Natural killer cell (primary cell): ENCODE data around the gene NOTUM. TPM values are rescaled to one million over a fixed set of nuclear protein-coding genes. Genes with fewer than 3 reads are reported as not detected.
A peak's percentile ranks its signal among the peaks of the same experiment; 100 is the strongest.

Experiments
- ATAC-seq, 3 donors: fragments of 150-1000 bp in 2 of 3; fragments of 200-7000 bp in 1 of 3; cut with Tn5 transposase; 1 replicate in 1 of 3; 2 replicates in 2 of 3; pipeline ENCODE4 v1.10.0; 2021; ENCODE audit warnings: mild to moderate bottlenecking in 2 of 3, moderate library complexity in 2 of 3
- DNase-seq, 2 donors: peaks; one replicate each; pipeline versions ENCODE4 v3.0.0 to v3.0.0-alpha.2; 2013 to 2021; ENCODE audit warnings: mixed read lengths in 1 of 2
- H3K27ac ChIP-seq: one replicate; pipeline ENCODE4 v1.5.1; 2013; ENCODE audit warnings: mild to moderate bottlenecking, low read length
- H3K27me3 ChIP-seq: one replicate; pipeline ENCODE4 v1.6.1; 2013; ENCODE audit warnings: low read length; ENCODE audit not compliant: control insufficient read depth, insufficient read depth
- H3K36me3 ChIP-seq: one replicate; pipeline ENCODE4 v1.6.1; 2013; ENCODE audit warnings: low read length; ENCODE audit not compliant: control insufficient read depth, insufficient read depth
- H3K4me1 ChIP-seq: one replicate; pipeline ENCODE4 v1.6.1; 2013; ENCODE audit warnings: low read length; ENCODE audit not compliant: control insufficient read depth, insufficient read depth
- H3K4me3 ChIP-seq: one replicate; pipeline ENCODE4 v1.5.1; 2013; ENCODE audit warnings: low read length
- H3K9me3 ChIP-seq: one replicate; pipeline ENCODE4 v1.6.1; 2013; ENCODE audit warnings: low read length; ENCODE audit not compliant: control insufficient read depth, insufficient read depth
- H3K27ac Mint-ChIP-seq, 2 donors: one replicate each; pipeline ENCODE4 v1.8.0; 2022; ENCODE audit warnings: mild to moderate bottlenecking in 2 of 2, mixed read lengths in 2 of 2, moderate library complexity in 1 of 2
- H3K27me3 Mint-ChIP-seq, 2 donors: one replicate each; pipeline ENCODE4 v1.8.0; 2022; ENCODE audit warnings: low read depth in 2 of 2, mixed read lengths in 2 of 2
- H3K36me3 Mint-ChIP-seq: one replicate; pipeline ENCODE4 v1.8.0; 2022; ENCODE audit warnings: mixed read lengths
- H3K4me1 Mint-ChIP-seq, 2 donors: one replicate each; pipeline ENCODE4 v1.8.0; 2022; ENCODE audit warnings: mixed read lengths in 2 of 2
- H3K4me3 Mint-ChIP-seq: one replicate; pipeline ENCODE4 v1.8.0; 2022; ENCODE audit warnings: mild to moderate bottlenecking, moderate library complexity, mixed read lengths
- H3K9me3 Mint-ChIP-seq, 2 donors: one replicate each; pipeline ENCODE4 v1.8.0; 2022; ENCODE audit warnings: mixed read lengths in 2 of 2
- WGBS: methylation state at CpG from one replicate; pipeline ENCODE4 v1.1.7; 2013; ENCODE audit warnings: missing lambda C conversion rate; ENCODE audit not compliant: insufficient coverage; 5-methylcytosine and 5-hydroxymethylcytosine counted together
- intact Hi-C: fragments of 100-400 bp; cut with micrococcal nuclease; formaldehyde crosslinking; loops from one replicate; pipeline ENCODE4 v1.14.2; 2022
- total RNA-seq, 4 donors: library from RNA; stranded (reverse); fragments of 120-200 nt in 1 of 4; gene quantifications; one replicate each; pipeline versions ENCODE4 v1.2.3 to v1.2.4, GENCODE V29; 2013 to 2022
- TF ChIP-seq, protein P1 (sequence below): fragments of 200-600 bp; IDR thresholded peaks from one replicate; pipeline ENCODE4 v1.8.0; 2022; ENCODE audit warnings: antibody characterized with exemption

The NOTUM gene
- total RNA-seq, 3 donors from 2014 or later (not counting 1 experiment from before 2014, with no cell fraction given) = not detected

DNA sequence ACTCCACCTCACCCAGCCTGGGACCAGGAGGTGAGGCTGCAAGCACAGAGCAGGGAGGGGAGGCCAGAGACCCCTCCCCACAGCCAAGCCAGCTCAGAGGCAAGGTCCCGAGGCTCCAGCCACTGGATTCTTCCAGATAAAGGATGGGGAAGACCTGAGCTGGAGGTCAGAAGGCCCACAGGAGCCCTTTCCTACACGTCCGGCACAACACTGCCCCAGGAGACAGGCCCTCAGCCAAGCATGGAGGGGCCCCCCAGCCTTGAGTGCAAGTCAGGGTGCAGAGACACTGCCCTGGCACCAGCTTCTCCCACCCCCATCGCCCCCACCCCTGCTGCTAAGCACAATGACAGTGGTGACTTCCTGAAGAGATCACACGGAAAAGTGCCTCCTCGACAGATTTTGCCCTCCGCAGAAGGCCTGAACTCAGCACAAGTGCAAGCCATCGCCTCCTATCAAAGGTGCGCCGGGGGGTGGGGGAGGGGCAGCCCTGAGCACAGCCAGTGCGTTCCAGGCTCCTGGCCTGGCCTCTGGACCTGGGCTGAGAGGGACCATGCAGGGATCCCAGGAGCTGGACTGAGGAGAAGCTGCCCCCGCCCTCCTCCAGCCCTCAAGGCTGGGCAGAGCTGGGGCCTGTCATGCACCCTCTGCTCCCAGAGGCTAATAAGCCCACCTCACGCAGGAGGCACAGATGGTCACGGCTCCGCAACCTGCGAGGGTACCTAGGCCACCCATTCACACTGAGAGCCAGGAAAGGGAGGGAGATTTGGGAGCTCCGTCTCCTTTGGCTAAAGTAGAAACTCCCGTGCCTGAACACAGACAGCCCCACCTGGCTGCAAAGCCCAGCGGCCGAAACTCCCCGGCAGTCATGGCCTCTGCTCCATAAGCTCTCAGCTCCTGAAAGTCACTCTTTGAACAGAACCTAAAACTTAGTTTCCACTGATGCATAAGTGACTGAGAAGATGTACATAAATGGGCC lies 36.1 kb downstream of the NOTUM start:
- DNase-seq = peak in 1 of 2 donors; percentile 54
- no peak overlapping the region for H3K4me3 ChIP-seq

DNA sequence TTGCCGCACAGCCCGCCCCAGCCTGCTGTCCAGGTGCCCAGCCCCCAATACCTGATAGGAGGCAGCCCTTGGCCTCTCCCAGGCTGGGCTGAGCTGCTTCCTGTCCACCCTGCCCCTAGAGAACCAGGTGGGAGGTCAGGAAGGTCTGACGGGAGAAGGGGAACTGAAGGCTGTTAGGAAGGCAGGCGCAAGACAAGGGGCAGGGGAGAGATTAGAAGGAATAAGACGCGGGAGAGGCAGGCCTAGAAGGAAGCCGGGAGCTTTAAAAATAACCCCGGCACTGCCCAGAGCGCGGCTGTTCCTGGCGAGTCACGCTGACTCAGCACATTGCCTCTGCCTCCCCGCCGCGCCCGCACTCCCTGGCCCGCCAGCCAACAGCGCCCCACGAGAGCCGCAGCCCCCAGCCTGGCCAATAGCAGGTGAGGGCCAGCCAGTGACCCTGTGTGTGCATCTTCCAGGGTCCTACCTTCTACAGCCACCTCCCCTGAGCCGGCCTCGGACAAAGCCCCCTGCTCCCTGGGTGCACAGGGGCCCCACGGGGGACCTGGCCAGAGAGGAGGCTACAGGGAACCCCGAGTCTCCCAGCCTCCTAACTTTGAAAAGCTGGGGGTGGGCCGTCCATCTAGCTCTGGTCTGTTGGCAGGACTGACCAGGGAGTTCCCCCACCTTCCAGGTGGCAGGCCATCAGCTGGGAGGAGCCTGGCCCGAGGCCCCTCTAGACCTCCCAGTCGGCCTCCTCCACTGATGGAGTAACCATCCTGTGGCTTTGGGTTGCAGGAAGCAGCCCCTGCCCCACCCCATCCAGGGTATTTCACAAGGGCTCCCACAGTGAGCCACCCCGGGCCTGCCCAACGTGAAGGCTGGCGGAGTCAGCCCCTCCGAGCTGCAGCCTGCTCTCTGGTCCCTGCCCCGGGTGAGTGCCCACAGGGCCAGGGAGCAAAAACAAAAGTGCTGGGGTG lies 37.4 kb downstream of the NOTUM start:
- Histone ChIP-seq H3K9me3 (no peaks in the 10 kb centered on the region), H3K4me1 (peaks cover 48% of the 10 kb centered on the region), H3K4me3 (no peak overlapping the region), H3K27me3 (peaks cover 5% of the 10 kb centered on the region), H3K36me3 (peaks cover 6% of the 10 kb centered on the region), H3K27ac (no peak overlapping the region)
- H3K36me3 Mint-ChIP-seq = no peaks in the 10 kb centered on the region
- intact Hi-C loops = no loop called here
- H3K27ac Mint-ChIP-seq = no peak overlapping the region
- WGBS = 32% methylated on average over 32 of the region's 32 CpGs
- peaks cover 5 to 24% of the 10 kb centered on the region in 2 donors for H3K4me1 Mint-ChIP-seq
- no peak overlapping the region for H3K4me3 Mint-ChIP-seq
- TF ChIP-seq, protein P1, sequence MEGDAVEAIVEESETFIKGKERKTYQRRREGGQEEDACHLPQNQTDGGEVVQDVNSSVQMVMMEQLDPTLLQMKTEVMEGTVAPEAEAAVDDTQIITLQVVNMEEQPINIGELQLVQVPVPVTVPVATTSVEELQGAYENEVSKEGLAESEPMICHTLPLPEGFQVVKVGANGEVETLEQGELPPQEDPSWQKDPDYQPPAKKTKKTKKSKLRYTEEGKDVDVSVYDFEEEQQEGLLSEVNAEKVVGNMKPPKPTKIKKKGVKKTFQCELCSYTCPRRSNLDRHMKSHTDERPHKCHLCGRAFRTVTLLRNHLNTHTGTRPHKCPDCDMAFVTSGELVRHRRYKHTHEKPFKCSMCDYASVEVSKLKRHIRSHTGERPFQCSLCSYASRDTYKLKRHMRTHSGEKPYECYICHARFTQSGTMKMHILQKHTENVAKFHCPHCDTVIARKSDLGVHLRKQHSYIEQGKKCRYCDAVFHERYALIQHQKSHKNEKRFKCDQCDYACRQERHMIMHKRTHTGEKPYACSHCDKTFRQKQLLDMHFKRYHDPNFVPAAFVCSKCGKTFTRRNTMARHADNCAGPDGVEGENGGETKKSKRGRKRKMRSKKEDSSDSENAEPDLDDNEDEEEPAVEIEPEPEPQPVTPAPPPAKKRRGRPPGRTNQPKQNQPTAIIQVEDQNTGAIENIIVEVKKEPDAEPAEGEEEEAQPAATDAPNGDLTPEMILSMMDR = no peak
- H3K27me3 Mint-ChIP-seq = peaks cover 0 to 3% of the 10 kb centered on the region in 2 donors
- DNase-seq (no peak), ATAC-seq (peak in 1 of 3 donors; percentile 18)
- H3K9me3 Mint-ChIP-seq = no peaks in the 10 kb centered on the region

More for the DNA sequence above, 36.1 kb downstream of the NOTUM start:
- H3K27me3 Mint-ChIP-seq = peaks cover 0 to 8% of the 10 kb centered on the region in 2 donors
- peaks cover 51% of the 10 kb centered on the region for H3K4me1 ChIP-seq
- no peak overlapping the region for H3K27ac Mint-ChIP-seq
- 73% methylated on average over 21 of the region's 21 CpGs for WGBS
- H3K4me3 Mint-ChIP-seq = peak overlapping the region; percentile 67
- no peak overlapping the region for H3K27ac ChIP-seq
- no peaks in the 10 kb centered on the region for H3K36me3 Mint-ChIP-seq
- no peaks in the 10 kb centered on the region for H3K9me3 Mint-ChIP-seq
- H3K27me3 ChIP-seq = peaks cover 13% of the 10 kb centered on the region
- no peaks in the 10 kb centered on the region for H3K9me3 ChIP-seq
- ATAC-seq = no peak
- peaks cover 5% of the 10 kb centered on the region for H3K36me3 ChIP-seq
- TF ChIP-seq, protein P1 = no peak
- intact Hi-C loops = no loop called here
- H3K4me1 Mint-ChIP-seq = peaks cover 5 to 24% of the 10 kb centered on the region in 2 donors

DNA sequence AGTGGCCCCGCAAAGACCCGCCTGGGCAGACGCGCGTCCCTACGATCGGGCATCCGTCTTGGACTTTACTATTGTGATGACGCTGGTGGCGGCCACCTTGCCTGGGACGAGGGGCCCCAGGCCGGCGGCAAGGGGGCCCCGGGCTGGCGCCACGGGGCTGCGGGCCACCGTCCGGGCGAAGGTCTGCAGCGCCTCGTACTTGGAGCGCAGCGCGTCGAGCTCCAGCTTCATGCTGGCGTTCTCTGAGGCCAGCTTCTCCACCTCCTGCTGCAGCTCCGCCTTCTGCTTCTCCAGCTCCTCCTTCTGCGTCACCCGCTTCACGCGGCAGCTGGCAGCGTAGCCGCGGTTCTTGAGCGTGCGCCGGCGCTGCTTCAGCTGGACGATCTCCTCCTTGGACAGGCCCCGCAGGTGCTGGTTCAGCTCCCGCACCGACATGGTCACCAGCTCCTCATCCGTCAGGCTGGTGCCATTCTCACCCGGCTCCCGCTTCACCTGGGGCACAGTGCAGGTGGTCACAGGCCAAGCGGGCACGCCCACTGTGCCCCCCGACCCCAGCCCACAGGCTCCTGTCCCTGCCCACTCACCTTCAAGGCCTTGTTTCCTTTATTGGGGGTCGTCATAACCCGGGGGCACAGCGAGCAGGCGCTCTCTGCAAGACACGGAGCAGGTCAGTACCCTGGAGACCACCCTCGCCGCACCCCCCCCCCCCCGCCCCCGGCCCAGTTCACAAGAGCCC lies 38.3 kb downstream of the NOTUM start:
- Histone ChIP-seq H3K4me3 (no peak overlapping the region), H3K9me3 (no peaks in the 10 kb centered on the region), H3K27me3 (no peaks in the 10 kb centered on the region), H3K27ac (no peak overlapping the region), H3K4me1 (peaks cover 47% of the 10 kb centered on the region), H3K36me3 (peaks cover 6% of the 10 kb centered on the region)
- Mint-ChIP-seq H3K4me1 (peaks cover 11 to 30% of the 10 kb centered on the region in 2 donors), H3K27ac (no peak overlapping the region), H3K9me3 (no peaks in the 10 kb centered on the region), H3K27me3 (peaks cover 0 to 3% of the 10 kb centered on the region in 2 donors), H3K36me3 (no peaks in the 10 kb centered on the region), H3K4me3 (peak overlapping the region; percentile 25)
- 89% methylated on average over 54 of the region's 58 CpGs for WGBS
- DNase-seq = no peak
- ATAC-seq = no peak
- TF ChIP-seq, protein P1 = no peak
- intact Hi-C loops = no loop called here
